Left ventricle myocardium inferior (tissue), 1 donor: Measurements from ENCODE around the gene SLC41A3. TPM values are rescaled to one million over a fixed set of nuclear protein-coding genes. Genes with fewer than 3 reads are reported as not detected.

Experiments used
- DNase-seq: peaks from one replicate; pipeline ENCODE4 v3.0.0-alpha.2; 2020
- H3K27ac ChIP-seq: fragments of 200-600 bp; replicated peaks from 2 replicates; pipeline ENCODE4 v1.8.0; 2021
- H3K27me3 ChIP-seq: fragments of 200-600 bp; 2 replicates; pipeline ENCODE4 v1.8.0; 2021; ENCODE audit warnings: low read depth
- H3K36me3 ChIP-seq: fragments of 200-600 bp; 2 replicates; pipeline ENCODE4 v1.8.0; 2021
- H3K4me1 ChIP-seq: fragments of 200-600 bp; 2 replicates; pipeline ENCODE4 v1.8.0; 2021
- H3K4me3 ChIP-seq: fragments of 200-600 bp; 2 replicates; pipeline ENCODE4 v1.8.0; 2021; ENCODE audit warnings: mild to moderate bottlenecking, moderate library complexity
- H3K9me3 ChIP-seq: fragments of 200-600 bp; replicated peaks from 2 replicates; pipeline ENCODE4 v1.8.0; 2021
- CTCF ChIP-seq: fragments of 200-600 bp; IDR thresholded peaks from 2 replicates; pipeline ENCODE4 v1.8.0; 2021; ENCODE audit warnings: antibody characterized with exemption, mild to moderate bottlenecking, borderline replicate concordance
- intact Hi-C: fragments of 100-400 bp; cut with micrococcal nuclease; formaldehyde crosslinking; loops from one replicate; pipeline ENCODE4 v1.11.0; 2022
- total RNA-seq: library from RNA; stranded (reverse); fragmentation: NEBNext Ultra II Directional; extraction: Animal tissue kit (Norgen Biotek cat#: 25700); gene quantifications from one replicate; pipeline ENCODE4 v1.2.1, GENCODE V29; 2021
- donor health status: DM: no; HTN: yes; CAD: no; lungs with severe emphysema.

Gene SLC41A3
- total RNA-seq, 1 donor from 2014 or later: 30.2 TPM

GRCh38 chr3:126015075-126015474, 68.8 kb downstream of the SLC41A3 start:
- Histone ChIP-seq H3K27ac (no peak overlapping the region), H3K27me3 (no peaks in the 10 kb centered on the region), H3K9me3 (no peaks in the 10 kb centered on the region), H3K4me3 (no peak overlapping the region), H3K36me3 (peaks cover 53% of the 10 kb centered on the region), H3K4me1 (peaks cover 10% of the 10 kb centered on the region)
- TF ChIP-seq CTCF: no peak
- intact Hi-C loops: no loop called here
- DNase-seq: no peak

DNA sequence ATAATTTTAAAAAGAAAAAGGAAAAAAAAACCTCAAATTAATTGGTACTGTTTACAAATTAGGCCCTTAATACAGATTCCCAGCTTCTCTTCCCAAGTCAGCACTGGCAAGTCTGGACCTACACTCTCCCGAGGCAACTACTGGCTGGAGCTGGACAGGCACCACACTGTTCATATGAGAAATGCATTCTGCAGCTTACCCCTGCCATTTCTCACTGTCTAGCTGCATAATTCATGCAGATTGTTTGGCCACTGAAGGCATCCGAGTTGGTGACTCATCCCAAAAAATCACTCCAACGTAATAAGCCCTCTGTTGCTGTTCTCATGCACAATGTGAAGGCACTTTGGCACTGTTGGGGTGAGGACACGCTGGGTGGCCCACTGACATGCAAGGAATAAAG, 69.7 kb downstream of the SLC41A3 start:
- intact Hi-C loops: no loop called here
- Histone ChIP-seq H3K36me3 (peaks cover 57% of the 10 kb centered on the region), H3K4me3 (no peak overlapping the region), H3K4me1 (peaks cover 10% of the 10 kb centered on the region), H3K27me3 (no peaks in the 10 kb centered on the region), H3K27ac (no peak overlapping the region), H3K9me3 (no peaks in the 10 kb centered on the region)
- no peak for DNase-seq
- TF ChIP-seq CTCF: no peak

GRCh38 chr3:126013751-126014156, 70.2 kb downstream of the SLC41A3 start:
- intact Hi-C loops: no loop called here
- no peak overlapping the region for H3K27ac ChIP-seq
- H3K9me3 ChIP-seq: no peaks in the 10 kb centered on the region
- H3K4me3 ChIP-seq: no peak overlapping the region
- peaks cover 10% of the 10 kb centered on the region for H3K4me1 ChIP-seq
- no peak for DNase-seq
- no peak for TF ChIP-seq CTCF
- H3K36me3 ChIP-seq: peaks cover 62% of the 10 kb centered on the region
- no peaks in the 10 kb centered on the region for H3K27me3 ChIP-seq

DNA sequence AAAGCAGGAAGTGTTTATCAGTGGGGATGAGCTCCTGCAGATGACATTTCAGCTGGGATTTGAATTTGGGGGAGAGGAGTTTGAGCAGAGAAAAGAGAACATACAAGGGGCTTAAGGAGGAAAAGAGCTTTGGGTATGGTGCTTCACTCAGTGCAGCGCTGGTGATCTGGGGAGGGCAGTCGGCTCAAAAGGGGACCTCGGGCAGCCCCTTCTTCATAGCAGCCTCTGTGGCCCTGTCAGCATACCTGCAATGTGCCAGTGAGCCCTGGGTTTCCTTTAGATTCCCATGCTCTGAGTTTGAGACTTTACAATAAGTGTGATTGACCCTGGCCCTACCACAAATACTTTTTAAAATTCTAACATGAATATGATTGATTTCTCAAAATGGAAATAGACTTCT, 74.7 kb downstream of the SLC41A3 start:
- TF ChIP-seq CTCF: no peak
- Histone ChIP-seq H3K36me3 (peaks cover 67% of the 10 kb centered on the region), H3K9me3 (no peaks in the 10 kb centered on the region), H3K27me3 (no peaks in the 10 kb centered on the region), H3K4me1 (peaks cover 32% of the 10 kb centered on the region), H3K27ac (no peak overlapping the region), H3K4me3 (no peak overlapping the region)
- no peak for DNase-seq
- intact Hi-C loops: no loop called here

DNA sequence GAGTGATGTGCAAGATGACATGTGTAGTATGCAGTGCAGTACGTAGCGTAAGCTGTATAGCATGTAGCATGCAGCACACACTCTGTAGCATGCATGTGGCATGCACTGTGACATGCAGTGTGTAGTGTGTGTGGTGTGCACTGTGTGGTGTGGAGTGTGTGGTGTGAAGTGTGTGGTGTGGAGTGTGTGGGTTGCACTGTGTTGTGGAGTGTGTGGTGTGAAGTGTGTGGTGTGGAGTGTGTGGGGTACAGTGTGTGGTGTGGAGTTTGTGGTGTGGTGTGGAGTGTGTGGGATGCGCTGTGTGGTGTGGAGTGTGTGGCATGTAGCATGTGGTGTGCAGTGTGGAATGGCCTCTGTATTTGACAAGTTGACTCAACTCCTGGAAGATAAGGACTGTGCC, 75.7 kb downstream of the SLC41A3 start:
- peaks cover 32% of the 10 kb centered on the region for H3K4me1 ChIP-seq
- intact Hi-C loops: no loop called here
- H3K27ac ChIP-seq: no peak overlapping the region
- no peaks in the 10 kb centered on the region for H3K27me3 ChIP-seq
- no peak overlapping the region for H3K4me3 ChIP-seq
- H3K36me3 ChIP-seq: peaks cover 63% of the 10 kb centered on the region
- DNase-seq: no peak
- no peaks in the 10 kb centered on the region for H3K9me3 ChIP-seq
- TF ChIP-seq CTCF: no peak

DNA sequence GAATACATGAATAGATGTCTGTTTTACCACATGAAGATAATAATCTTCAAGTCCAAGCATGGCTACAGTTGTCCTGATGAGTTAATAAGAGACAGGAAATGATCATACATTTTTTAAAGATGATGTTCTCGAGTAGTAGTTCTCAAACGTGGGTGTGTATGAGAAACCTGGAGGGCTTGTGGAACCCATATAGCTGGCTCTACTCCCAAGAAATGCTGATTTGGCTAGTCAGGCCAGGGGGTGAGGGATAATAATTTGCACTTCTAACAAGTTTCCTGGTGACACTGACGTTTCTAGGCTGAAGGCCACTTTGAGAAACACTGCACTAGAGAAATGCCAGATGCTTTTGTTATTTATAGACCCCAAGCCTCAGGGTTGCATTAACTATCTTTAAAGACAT, 78.0 kb downstream of the SLC41A3 start:
- intact Hi-C loops: no loop called here
- TF ChIP-seq CTCF: no peak
- DNase-seq: no peak
- Histone ChIP-seq H3K9me3 (peaks cover 12% of the 10 kb centered on the region), H3K4me1 (peaks cover 21% of the 10 kb centered on the region), H3K27ac (peak overlapping the region; percentile 23), H3K27me3 (no peaks in the 10 kb centered on the region), H3K36me3 (peaks cover 46% of the 10 kb centered on the region), H3K4me3 (no peak overlapping the region)
